ENCODE data around the gene BCAR3.
"Not testable (repeated sequence)": the region's sequence is repeated elsewhere in the genome, so short reads cannot be mapped to it uniquely, and the experiment has no call there.

The BCAR3 gene

DNA sequence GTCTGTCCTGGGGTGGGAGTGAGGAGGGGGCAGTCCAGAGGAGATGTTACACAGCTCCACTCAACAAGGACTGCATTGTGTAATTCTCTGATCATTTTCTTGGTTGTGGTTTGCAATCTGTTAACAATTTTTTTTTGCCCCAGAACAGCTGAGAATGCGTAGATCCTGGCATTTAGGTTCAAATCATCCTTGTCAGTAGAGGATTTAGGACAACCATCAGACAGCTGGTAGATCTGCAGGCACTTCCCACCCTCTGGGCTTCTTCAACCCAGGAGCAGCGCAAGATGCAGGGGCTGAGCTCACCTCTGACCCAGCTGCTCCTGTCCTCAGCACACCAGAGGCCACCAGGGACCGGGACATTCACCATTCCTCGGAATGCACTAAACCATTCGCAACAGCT, 13.5 kb downstream of the BCAR3 start:
- no peak for DNase-seq (ENCODE audit: low read depth)

DNA sequence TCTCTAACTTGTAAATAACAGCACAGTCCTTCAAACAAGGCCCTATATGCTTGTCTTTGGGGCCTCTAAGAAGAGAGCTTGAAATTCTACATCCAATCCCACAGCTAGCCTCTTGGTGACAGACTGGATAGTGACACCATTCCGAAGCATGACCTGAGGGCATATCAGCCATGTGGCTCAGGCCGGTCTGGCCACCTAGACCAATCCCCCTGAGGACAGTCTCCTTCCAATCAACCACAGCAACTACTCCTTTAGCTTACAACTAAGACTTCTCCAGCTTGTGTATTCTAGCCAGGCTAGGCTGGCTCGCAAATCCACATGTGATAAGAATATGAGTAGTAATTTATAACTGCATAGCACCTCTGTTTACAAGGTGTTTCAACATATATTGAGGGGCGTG, 14.0 kb downstream of the BCAR3 start:
- no peak for DNase-seq (ENCODE audit: low read depth)

DNA sequence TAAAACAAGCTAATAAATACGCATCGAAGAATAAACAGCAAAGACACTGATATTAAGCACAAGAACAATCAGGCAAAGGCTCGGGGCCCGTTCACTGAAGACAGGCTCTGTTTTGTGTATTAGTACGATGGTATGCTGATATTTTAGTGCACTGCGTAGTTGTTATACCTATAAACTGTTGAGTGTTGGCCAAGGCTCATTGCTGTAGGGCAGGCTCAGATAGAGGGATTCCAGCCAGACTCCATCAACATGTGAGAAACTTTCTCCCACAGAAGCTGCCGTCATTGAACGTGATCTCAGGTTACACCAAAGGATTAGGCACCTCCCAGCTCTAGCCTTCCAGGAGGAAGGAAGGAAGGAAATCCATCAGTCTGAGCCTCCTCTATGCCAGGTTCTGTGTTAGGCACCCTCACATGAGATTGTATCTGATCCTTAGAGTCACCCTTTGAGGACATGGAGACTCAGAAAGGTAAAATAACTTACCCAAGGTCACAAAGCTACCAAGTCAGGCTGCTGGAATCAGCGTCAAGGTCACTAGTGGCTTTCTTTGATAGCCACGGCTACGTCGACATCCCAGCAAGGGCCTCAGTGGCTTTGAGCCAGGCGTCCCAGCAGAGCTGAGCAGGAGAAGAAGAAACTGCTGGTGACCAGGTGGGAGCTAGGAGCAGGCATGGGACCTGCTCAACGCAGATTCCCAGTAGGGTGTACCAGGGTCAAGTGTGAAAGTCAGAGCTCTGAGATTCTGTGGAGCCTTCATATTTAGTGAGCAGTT, 14.8 kb downstream of the BCAR3 start:
- no peak for DNase-seq (ENCODE audit: low read depth)

DNA sequence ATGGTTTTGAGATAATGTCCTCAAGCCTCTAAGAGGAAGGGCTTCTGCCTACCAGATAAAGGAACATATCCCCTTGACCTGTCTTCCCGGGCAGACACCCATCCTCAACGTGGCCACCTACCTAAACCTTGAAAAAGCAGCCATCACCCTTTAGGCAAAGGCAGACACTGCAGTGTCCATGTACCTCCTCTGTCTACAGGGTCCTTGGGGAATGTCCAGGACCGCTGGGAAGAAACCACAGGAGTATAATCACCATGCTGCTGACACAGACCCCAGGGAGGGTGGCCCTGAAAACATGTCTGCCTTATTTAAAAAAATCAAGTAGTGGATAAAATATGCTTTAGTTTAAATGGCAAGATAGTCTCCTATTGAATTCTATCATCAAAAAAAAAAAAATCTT, 16.6 kb downstream of the BCAR3 start:
- DNase-seq (ENCODE audit: low read depth): no peak

DNA sequence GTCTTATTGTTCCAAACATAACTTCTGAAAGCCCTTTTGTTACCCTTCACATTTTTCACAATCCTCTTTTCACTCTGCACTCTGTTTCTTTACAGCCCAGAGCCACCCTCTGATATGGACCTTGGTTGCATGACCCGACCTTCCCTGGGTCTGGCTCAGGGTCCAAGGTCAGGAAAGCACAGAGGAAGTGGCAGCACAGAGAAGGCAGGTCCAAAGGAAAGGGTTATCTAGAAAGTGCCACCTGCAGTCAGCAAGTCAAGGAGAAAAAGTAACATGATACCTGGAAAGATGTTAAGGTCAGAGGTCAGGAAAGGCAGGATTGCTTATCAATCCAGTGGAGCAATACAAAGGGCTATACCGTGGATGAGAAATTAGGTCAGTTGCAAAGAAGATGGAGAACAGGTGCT, 18.4 kb downstream of the BCAR3 start:
- DNase-seq (ENCODE audit: low read depth): no peak

DNA sequence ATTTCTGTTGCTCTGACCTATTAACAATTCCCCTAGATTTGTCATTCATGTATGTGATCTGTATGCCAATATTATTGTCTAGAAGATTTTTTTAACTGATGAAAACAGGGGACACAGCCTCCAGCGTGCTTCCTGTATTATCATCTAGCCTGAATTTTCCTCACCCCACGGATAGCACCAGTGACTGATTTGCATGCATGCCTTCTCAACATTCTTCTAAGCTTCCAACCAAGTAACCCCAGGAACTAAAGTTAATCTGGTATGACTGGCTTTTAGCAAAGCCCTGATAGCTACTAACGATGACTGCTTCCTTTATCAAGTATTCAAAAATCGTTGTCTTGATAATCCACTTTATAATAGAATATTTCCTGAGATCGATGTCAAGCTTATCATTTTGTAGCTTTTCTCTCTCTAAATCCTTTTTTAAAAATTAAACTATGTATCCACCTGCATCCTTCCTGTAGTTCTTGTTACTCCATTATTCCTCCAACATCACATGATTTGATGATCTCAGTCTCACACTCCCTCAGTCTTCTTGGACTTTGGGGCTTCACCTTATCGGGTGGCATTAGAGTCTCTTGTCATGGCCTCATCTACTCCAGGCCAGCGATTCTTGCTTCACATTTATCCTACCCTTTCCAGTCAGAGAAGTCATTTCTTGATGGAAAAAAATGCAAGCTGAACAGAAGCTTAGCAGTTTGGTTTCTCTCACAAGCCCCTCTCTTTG, 19.0 kb downstream of the BCAR3 start:
- DNase-seq (ENCODE audit: low read depth): no peak

DNA sequence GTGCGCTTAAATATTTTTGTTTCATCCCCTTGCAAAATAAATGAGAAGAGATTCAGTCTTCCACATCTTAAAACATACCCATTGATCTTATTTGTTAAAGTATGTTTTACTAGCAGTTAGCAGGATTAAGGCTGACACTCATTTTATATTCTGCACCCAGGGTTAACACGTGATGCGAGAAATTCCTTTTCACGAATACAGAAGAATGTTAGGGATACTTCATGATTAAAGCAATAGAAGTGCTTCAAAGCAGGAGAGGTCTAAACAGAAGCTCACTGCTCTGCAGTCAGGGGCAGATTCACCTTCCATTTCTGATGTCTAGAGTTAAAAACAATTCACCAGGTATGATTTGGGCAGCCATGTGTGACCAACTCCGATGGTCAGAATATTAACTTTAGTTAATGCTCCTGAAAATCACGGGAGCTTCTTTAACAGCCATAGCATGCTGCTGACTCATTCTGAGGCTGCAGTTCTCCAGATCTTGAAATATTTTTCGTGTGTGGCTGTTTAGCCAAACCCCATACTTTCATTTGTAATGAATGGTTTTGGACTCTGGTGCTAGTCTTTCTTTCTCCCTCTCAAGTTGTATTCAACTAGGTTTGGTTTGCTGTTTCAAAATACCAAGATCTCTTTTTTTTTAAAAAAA, 19.7 kb downstream of the BCAR3 start:
- no peak for DNase-seq (ENCODE audit: low read depth)

DNA sequence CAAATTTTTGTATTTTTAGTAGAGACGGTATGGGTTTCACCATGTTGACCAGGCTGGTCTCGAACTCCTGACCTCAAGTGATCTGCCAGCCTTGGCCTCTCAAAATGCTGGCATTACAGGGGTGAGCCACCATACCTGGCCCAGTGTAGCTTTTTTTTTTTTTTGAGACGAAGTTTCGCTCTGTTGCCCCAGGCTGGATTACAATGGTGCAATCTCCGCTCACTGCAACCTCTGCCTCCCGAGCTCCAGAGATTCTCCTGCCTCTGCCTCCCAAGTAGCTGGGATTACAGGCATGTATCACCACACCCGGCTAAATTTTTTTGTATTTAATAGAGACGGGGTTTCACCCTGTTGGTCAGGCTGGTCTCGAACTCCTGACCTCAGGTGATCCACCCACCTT, 20.3 kb downstream of the BCAR3 start:
- not testable (repeated sequence) for DNase-seq (ENCODE audit: low read depth)

DNA sequence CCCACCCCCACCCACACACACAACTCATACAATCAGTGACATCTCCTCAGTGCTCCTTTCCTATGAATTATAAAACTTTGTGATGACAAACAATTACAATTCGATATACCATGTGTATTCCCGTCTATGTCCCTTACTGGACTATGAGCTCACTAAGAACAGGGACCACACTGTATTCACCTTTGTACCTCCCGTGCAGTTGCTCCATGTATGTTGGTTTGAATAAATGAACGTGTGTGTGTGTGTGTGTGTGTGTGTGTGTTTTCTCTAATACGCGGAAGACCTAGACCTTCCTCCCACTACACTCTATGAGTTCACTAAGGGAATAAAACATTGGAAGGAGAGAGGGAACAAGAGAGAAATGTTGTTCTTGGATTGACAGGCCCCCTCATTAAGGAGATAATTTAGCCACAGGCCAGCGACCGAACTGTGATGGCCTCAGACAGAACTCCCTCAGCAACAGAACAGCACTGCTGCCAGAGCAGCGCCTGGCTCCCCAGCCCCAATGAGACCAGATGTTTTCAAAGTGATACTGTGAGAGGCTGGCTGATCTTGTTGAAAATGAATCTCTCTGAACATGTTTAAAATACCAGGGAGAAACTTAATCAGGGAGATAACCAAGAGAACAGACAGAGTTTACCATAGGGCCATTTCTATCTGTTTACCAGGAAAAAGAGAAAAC, 21.7 kb downstream of the BCAR3 start:
- DNase-seq (ENCODE audit: low read depth): no peak

DNA sequence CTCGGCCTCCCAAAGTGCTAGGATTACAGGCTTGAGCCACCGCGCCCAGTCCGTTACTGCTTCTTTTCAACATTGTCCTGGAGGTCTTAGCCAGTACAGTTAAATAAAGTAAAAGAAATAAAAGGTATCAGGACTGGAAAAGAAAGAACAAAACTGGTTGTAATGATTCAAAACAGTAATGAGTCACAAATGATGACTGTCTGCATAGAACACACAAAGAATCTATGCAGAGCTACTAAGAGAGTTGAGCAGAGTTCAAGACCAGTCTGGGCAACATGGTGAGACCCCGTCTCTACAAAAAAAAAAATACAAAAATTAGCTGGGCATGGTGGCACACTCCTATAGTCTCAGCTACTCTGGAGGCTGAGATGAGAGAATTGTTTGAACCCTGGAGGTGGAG, 23.4 kb downstream of the BCAR3 start:
- no peak for DNase-seq (ENCODE audit: low read depth)

DNA sequence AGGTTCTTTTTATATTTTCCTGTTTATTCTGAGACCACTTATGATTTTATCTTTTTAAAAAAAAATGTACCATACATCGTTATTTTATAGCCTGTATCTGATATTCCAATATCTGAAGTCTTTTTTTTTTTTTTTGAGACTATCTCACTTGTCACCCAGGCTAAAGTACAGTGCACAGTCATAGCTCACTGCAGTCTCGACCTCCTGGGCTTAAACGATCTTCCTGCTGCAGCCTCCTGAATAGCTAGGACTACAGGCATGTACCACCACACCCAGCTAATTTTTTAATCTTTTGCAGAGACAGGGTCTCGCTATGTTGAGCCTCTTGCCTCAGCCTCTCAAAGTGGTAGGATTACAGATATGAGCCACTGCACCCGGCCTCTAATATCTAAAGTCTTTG, 25.1 kb downstream of the BCAR3 start:
- DNase-seq (ENCODE audit: low read depth): no peak

DNA sequence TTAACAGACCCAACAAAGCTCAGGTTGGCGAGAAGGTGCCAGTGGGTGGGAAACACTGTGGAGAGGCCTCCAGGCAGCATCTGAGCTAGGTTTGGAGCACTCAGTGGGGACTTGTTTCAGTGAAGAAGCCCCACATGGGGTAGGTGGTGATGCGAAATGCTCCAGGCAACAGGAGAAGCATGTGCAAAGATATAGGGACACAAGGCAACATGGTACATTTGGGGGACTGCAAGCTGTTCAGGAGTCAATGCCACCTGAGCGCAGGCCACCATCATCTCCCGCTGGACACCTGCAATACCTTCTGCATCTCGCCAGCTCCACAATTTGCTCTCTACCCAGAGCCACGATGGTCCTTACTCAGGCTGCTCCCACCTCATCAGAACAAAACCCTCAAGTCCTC, 28.0 kb downstream of the BCAR3 start:
- DNase-seq (ENCODE audit: low read depth): no peak

DNA sequence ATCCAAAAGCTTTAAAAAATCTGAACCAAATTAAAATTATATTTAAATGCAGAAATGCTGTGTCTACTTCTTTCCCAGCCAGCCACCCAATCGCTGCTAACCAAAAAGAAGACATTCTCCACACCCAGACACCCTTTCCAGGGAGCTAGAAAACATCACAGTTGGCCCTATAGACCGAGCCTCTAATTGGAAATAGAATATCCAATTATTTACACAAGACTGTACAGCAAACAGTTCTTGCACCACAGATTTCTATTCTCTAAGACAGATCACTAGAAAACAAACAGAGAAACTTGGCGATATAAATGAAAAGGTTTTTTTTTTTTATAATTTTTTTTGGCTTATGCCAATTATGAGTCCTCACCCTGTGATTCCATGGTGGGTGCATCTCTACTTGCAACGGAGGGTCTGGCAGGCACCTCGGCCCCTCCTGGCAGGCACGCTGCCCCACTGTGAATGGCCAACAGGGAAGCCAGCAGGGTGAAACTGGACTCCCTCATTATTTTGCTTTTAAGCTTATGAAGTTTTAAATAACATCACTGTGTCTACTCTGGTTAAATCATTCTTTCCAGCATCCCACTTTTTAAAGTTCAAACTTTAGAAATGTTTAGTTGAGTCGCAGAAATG, 29.2 kb downstream of the BCAR3 start:
- DNase-seq (ENCODE audit: low read depth): no peak

DNA sequence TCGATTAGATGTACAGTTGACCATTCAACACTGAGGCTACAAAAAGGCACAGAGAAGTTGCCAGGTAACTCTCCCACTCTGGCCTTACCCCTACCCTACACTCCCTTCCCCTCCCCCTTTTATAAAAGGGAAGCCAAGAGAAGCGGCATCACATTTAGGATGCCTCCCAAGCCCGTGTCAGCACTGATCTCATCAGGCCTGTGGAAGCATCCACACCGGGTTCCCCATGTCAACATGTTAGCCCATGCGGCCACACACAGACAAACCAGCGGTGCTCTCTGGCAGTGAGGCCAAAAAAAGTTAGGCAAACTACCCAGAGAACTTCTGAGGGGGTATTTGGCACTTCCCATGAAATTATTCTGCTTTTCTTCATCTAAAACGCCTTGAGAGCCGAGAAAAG, 29.9 kb downstream of the BCAR3 start:
- no peak for DNase-seq (ENCODE audit: low read depth)

DNA sequence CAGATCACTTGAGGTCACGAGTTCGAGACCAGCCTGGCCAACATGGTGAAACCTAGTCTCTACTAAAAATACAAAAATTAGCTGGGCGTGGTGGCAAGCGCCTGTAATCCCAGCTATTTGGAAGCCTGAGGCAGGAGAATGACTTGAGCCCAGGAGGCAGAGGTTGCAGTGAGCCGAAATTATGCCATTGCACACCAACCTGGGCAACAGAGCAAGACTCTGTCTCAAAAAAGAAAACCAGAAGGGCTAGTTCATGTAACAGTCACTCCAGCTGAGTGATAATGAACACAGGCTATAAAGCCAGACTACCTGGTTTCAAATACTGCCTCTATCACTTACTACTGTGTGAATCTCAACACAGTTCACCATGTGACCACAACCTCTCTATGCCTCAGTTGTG, 31.5 kb downstream of the BCAR3 start:
- not testable (repeated sequence) for DNase-seq (ENCODE audit: low read depth)

DNA sequence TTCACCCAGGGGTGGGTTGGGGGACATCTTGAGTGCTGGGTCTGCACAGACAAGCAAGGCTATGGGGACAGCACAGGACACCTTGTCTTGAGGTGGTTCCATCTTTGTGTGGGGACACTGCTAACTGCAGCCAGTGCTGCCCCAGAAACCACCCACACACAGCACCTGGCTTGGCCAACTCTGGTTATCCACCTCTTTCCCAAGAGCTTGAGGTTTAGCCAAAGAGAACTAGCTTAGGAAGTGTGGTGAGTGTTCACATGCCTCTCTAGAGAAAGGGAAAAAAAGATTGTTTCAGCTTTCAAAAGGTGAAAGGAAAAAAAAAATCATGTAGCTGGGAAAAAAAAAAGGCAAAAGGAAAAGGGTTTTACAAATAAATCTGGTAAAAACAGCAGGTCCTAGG, 32.4 kb downstream of the BCAR3 start:
- DNase-seq (ENCODE audit: low read depth): no peak

DNA sequence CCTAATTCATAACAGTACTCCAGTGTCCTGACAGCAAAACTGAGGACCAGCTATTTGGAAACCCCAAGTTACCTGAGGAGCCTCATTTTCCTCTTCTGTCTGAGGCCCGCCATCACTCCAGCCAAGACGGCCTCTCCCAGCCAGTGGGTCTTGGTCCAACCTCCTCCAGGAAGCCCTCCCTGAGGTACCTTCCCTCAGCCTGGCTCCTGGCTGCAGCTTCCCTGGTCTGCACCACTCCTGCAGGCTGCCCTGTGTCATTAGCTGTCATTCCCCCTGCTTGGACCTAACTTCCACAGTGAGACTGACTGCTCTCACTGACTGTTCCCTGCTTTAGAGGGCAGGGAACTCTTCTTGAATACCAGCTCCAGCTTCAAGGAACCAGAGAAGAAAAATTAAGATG, 33.0 kb downstream of the BCAR3 start:
- no peak for DNase-seq (ENCODE audit: low read depth)

DNA sequence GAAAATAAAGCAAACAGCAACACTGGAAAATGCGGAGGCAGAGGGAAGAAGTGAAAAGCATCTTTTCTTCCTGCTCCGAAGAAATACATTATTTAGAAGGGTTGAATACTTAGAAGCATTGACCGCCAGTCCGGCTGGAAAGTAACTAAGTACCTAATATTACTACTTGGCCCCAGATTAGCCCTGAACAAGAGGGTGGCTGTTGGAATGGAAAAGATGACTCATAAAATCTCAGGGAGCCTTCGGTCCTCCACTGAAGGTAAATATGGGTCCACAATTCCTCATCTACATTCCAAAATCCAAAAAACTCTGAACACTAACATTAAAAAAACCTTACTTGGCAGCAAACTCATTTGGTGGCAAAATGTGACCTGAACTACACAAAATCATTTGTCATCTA, 40.1 kb downstream of the BCAR3 start:
- no peak for DNase-seq (ENCODE audit: low read depth)

DNA sequence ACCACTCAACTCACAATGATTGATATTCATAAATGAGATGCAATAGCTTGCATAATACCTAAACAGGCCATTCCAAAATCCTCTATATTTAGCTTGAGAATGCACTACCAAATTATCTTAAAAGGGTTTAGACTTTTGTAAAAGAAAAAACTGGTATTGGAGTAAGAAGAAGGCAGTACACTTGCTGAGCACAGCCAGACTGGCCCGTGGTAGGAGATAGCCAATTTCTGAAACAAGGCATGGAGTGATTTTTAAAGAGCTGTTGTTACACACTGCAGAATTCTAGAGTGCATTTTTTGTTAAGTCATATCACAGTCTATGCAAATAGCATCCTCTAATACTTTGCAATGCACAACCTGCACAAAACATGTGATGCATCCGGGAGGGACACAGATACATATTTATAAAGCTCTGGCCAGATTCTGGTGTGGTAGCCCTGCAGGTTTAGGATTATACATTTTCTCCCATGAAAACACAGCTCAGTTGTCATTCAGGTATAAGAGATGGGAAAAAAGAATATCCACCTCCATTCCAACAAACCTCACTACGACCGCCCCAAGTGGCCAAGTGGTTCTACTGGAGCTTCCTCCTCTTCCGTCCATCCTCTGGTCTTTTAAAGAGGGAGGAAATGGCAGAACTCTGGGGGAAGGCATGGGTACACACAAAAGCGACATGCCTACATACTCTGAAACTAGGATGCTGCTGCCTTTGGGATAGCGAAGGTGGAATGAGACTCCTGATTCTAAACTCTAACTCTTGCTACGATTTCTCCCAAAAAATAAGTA, 40.8 kb downstream of the BCAR3 start:
- DNase-seq (ENCODE audit: low read depth): no peak

DNA sequence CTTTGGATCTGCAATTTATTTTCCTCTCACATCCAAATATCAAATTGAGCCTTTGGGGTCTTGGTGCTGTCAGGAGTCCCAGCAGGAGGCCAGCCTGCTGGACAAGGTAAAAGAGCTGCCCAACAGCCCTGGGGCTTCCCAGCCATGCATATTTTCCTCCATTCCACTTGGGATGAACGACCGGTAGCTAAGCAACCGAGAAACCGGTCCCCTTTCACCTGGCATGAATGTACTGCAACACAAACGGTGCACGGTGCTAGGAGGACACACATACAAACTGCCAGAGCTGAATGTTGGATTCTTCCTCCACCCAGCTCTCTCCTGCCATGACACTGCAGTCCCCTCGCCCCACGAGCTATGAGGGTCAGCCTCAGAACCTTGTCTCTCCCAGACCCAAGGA, 42.7 kb downstream of the BCAR3 start:
- DNase-seq (ENCODE audit: low read depth): no peak

DNA sequence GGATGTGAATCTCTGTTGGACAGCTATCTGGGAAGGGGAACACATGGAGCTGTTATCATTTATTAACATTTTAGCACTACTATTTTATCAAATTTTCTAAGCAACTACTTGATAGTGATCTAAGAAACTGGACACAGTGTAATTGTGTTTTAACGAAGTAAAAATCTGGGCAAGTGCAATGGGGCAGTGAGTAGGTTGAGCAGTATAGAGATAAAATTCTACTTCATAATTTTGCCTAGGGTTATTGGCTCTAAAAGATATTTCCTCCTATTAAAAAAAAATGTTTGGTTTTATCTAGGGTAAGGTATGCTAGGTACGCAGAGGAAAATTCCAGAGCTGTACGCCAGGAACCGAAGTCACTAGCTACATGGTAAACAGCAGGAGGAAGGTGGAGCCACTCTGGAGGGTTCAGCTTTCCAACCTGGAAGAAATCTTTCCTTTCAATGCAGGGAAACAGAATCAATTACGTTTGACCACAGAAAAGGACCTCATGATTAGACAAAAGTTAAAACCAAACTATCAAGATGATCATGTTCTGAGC, 43.3 kb downstream of the BCAR3 start:
- DNase-seq (ENCODE audit: low read depth): no peak

Data from stimulated activated CD8-positive, alpha-beta memory T cell treated with anti-CD3 and anti-CD28 coated beads, Interleukin-15, amount 100 ng/mL, for 24 hours (primary cell).